Stimulated activated CD8-positive, alpha-beta memory T cell treated with anti-CD3 and anti-CD28 coated beads, Interleukin-12 subunit alpha, Interleukin-12 subunit beta, amount 100 ng/mL, for 1 hour (primary cell): ENCODE measurements around the gene TAOK1.
"Not testable (repeated sequence)": the region's sequence is repeated elsewhere in the genome, so short reads cannot be mapped to it uniquely, and the experiment has no call there.

Experiments
- DNase-seq: peaks from one replicate; pipeline ENCODE4 v3.0.0-alpha.2; 2020; ENCODE audit warnings: low read depth

Gene TAOK1

GRCh38 chr17:29445844-29446243 lies 55.7 kb downstream of the TAOK1 start:
- no peak for DNase-seq

- DNase-seq = no peak
Measured at GRCh38 chr17:29449865-29450671, 59.9 kb downstream of the TAOK1 start.

- DNase-seq = no peak
Measured at GRCh38 chr17:29451121-29451742, 61.1 kb downstream of the TAOK1 start.

GRCh38 chr17:29458066-29458465 lies 67.9 kb downstream of the TAOK1 start:
- DNase-seq = no peak

GRCh38 chr17:29461483-29462206 lies 71.5 kb downstream of the TAOK1 start:
- no peak for DNase-seq

GRCh38 chr17:29469276-29469675 lies 79.1 kb downstream of the TAOK1 start:
- DNase-seq = no peak

- DNase-seq = not testable (repeated sequence)
Measured at GRCh38 chr17:29473437-29473836, 83.3 kb downstream of the TAOK1 start.

- no peak for DNase-seq
Measured at GRCh38 chr17:29474297-29474696, 84.1 kb downstream of the TAOK1 start.

- no peak for DNase-seq
Measured at GRCh38 chr17:29475891-29476290, 85.7 kb downstream of the TAOK1 start.

- DNase-seq = not testable (repeated sequence)
Measured at GRCh38 chr17:29480249-29480928, 90.2 kb downstream of the TAOK1 start.

- DNase-seq = no peak
Measured at GRCh38 chr17:29483503-29483902, 93.3 kb downstream of the TAOK1 start.

GRCh38 chr17:29495011-29495410 lies 104.8 kb downstream of the TAOK1 start:
- no peak for DNase-seq

- no peak for DNase-seq
Measured at GRCh38 chr17:29504711-29505110, 114.5 kb downstream of the TAOK1 start.

- DNase-seq = no peak
Measured at GRCh38 chr17:29505836-29506235, 115.7 kb downstream of the TAOK1 start.

- DNase-seq = no peak
Measured at GRCh38 chr17:29510953-29511352, 120.8 kb downstream of the TAOK1 start.

GRCh38 chr17:29514792-29515191 lies 124.6 kb downstream of the TAOK1 start:
- no peak for DNase-seq

- no peak for DNase-seq
Measured at GRCh38 chr17:29518359-29518758, 128.2 kb downstream of the TAOK1 start.

- DNase-seq = no peak
Measured at GRCh38 chr17:29524692-29525091, 134.5 kb downstream of the TAOK1 start.

GRCh38 chr17:29526322-29526721 lies 136.2 kb downstream of the TAOK1 start:
- DNase-seq = no peak

GRCh38 chr17:29533976-29534375 lies 143.8 kb downstream of the TAOK1 start:
- DNase-seq = no peak

- no peak for DNase-seq
Measured at GRCh38 chr17:29544066-29544465, 153.9 kb downstream of the TAOK1 start.

GRCh38 chr17:29546085-29546484 lies 155.9 kb downstream of the TAOK1 start:
- DNase-seq = no peak
